ENCODE data around the gene ORAI3.

The ORAI3 gene

GRCh38 chr16:30986129-30986991 lies 37.5 kb downstream of the ORAI3 start:
- H3K9me3 ChIP-seq (ENCODE audit: insufficient read depth, low read depth, low read length) = no peaks in the 10 kb centered on the region
- no peak overlapping the region for H3K27ac ChIP-seq (ENCODE audit: low read depth, low read length)
- WGBS = 95% methylated on average over 29 of the region's 29 CpGs
- H3K27me3 ChIP-seq (ENCODE audit: insufficient read depth, low read length) = no peaks in the 10 kb centered on the region
- no peak overlapping the region for H3K4me3 ChIP-seq (ENCODE audit: low read length)
- H3K9ac ChIP-seq (ENCODE audit: low read depth, low read length) = no peak overlapping the region
- H3K36me3 ChIP-seq (ENCODE audit: insufficient read depth, low read length) = peaks cover 26% of the 10 kb centered on the region
- H3K4me1 ChIP-seq (ENCODE audit: insufficient read depth, low read length) = no peaks in the 10 kb centered on the region

GRCh38 chr16:30987581-30988190 lies 38.8 kb downstream of the ORAI3 start:
- Histone ChIP-seq H3K9ac (ENCODE audit: low read depth, low read length) (no peak overlapping the region), H3K27me3 (ENCODE audit: insufficient read depth, low read length) (no peaks in the 10 kb centered on the region), H3K36me3 (ENCODE audit: insufficient read depth, low read length) (peaks cover 16% of the 10 kb centered on the region), H3K4me1 (ENCODE audit: insufficient read depth, low read length) (no peaks in the 10 kb centered on the region), H3K4me3 (ENCODE audit: low read length) (no peak overlapping the region), H3K27ac (ENCODE audit: low read depth, low read length) (no peak overlapping the region), H3K9me3 (ENCODE audit: insufficient read depth, low read depth, low read length) (no peaks in the 10 kb centered on the region)
- 94% methylated on average over 30 of the region's 30 CpGs for WGBS

GRCh38 chr16:30989469-30990047 lies 40.7 kb downstream of the ORAI3 start:
- Histone ChIP-seq H3K36me3 (ENCODE audit: insufficient read depth, low read length) (peaks cover 1% of the 10 kb centered on the region; the same call in 1 of the 2 replicates), H3K9me3 (ENCODE audit: insufficient read depth, low read depth, low read length) (no peaks in the 10 kb centered on the region), H3K9ac (ENCODE audit: low read depth, low read length) (no peak overlapping the region), H3K4me1 (ENCODE audit: insufficient read depth, low read length) (no peaks in the 10 kb centered on the region), H3K27me3 (ENCODE audit: insufficient read depth, low read length) (no peaks in the 10 kb centered on the region), H3K27ac (ENCODE audit: low read depth, low read length) (no peak overlapping the region), H3K4me3 (ENCODE audit: low read length) (no peak overlapping the region)
- 92% methylated on average over 23 of the region's 23 CpGs for WGBS

GRCh38 chr16:30990105-30990504 lies 41.2 kb downstream of the ORAI3 start:
- no peak overlapping the region for H3K27ac ChIP-seq (ENCODE audit: low read depth, low read length)
- no peaks in the 10 kb centered on the region for H3K27me3 ChIP-seq (ENCODE audit: insufficient read depth, low read length)
- H3K36me3 ChIP-seq (ENCODE audit: insufficient read depth, low read length) = no peaks in the 10 kb centered on the region
- H3K4me3 ChIP-seq (ENCODE audit: low read length) = no peak overlapping the region
- no peaks in the 10 kb centered on the region for H3K4me1 ChIP-seq (ENCODE audit: insufficient read depth, low read length)
- no peaks in the 10 kb centered on the region for H3K9me3 ChIP-seq (ENCODE audit: insufficient read depth, low read depth, low read length)
- no peak overlapping the region for H3K9ac ChIP-seq (ENCODE audit: low read depth, low read length)
- 92% methylated on average over 10 of the region's 12 CpGs for WGBS

GRCh38 chr16:30991052-30991451 lies 42.2 kb downstream of the ORAI3 start:
- peaks cover 1% of the 10 kb centered on the region; the same call in 1 of the 2 replicates for H3K27me3 ChIP-seq (ENCODE audit: insufficient read depth, low read length)
- WGBS = 79% methylated on average over 8 of the region's 8 CpGs
- H3K9me3 ChIP-seq (ENCODE audit: insufficient read depth, low read depth, low read length) = no peaks in the 10 kb centered on the region
- H3K36me3 ChIP-seq (ENCODE audit: insufficient read depth, low read length) = no peaks in the 10 kb centered on the region
- no peak overlapping the region for H3K27ac ChIP-seq (ENCODE audit: low read depth, low read length)
- H3K9ac ChIP-seq (ENCODE audit: low read depth, low read length) = no peak overlapping the region
- no peak overlapping the region for H3K4me3 ChIP-seq (ENCODE audit: low read length)
- 0 out of 2 replicates have a peak, but pooled peaks cover under 1% of the 10 kb centered on the region for H3K4me1 ChIP-seq (ENCODE audit: insufficient read depth, low read length)

GRCh38 chr16:30992276-30992780 lies 43.5 kb downstream of the ORAI3 start:
- Histone ChIP-seq H3K27me3 (ENCODE audit: insufficient read depth, low read length) (peaks cover 7% of the 10 kb centered on the region; the same call in 1 of the 2 replicates), H3K9me3 (ENCODE audit: insufficient read depth, low read depth, low read length) (no peaks in the 10 kb centered on the region), H3K4me1 (ENCODE audit: insufficient read depth, low read length) (0 out of 2 replicates have a peak, but pooled peaks cover 4% of the 10 kb centered on the region), H3K36me3 (ENCODE audit: insufficient read depth, low read length) (no peaks in the 10 kb centered on the region), H3K4me3 (ENCODE audit: low read length) (no peak overlapping the region), H3K9ac (ENCODE audit: low read depth, low read length) (no peak overlapping the region), H3K27ac (ENCODE audit: low read depth, low read length) (no peak overlapping the region)
- WGBS = 95% methylated on average over 21 of the region's 21 CpGs

- WGBS = 91% methylated on average over 27 of the region's 29 CpGs
These were observed 44.3 kb downstream of the ORAI3 start for GRCh38 chr16:30992931-30993816.

GRCh38 chr16:30995927-30996323 lies 47.1 kb downstream of the ORAI3 start:
- Histone ChIP-seq H3K27me3 (ENCODE audit: insufficient read depth, low read length) (peaks cover 13% of the 10 kb centered on the region; the same call in 1 of the 2 replicates), H3K4me3 (ENCODE audit: low read length) (peak overlapping the region; percentile 68), H3K9ac (ENCODE audit: low read depth, low read length) (no peak overlapping the region), H3K4me1 (ENCODE audit: insufficient read depth, low read length) (peaks cover 16% of the 10 kb centered on the region), H3K27ac (ENCODE audit: low read depth, low read length) (no peak overlapping the region), H3K36me3 (ENCODE audit: insufficient read depth, low read length) (no peaks in the 10 kb centered on the region), H3K9me3 (ENCODE audit: insufficient read depth, low read depth, low read length) (no peaks in the 10 kb centered on the region)
- 71% methylated on average over 10 of the region's 11 CpGs for WGBS

More at GRCh38 chr16:30992931-30993816, 44.3 kb downstream of the ORAI3 start:
- Histone ChIP-seq H3K9ac (ENCODE audit: low read depth, low read length) (no peak overlapping the region), H3K27ac (ENCODE audit: low read depth, low read length) (no peak overlapping the region), H3K36me3 (ENCODE audit: insufficient read depth, low read length) (no peaks in the 10 kb centered on the region), H3K27me3 (ENCODE audit: insufficient read depth, low read length) (peaks cover 13% of the 10 kb centered on the region; the same call in 1 of the 2 replicates), H3K9me3 (ENCODE audit: insufficient read depth, low read depth, low read length) (no peaks in the 10 kb centered on the region), H3K4me3 (ENCODE audit: low read length) (no peak overlapping the region), H3K4me1 (ENCODE audit: insufficient read depth, low read length) (peaks cover 10% of the 10 kb centered on the region)

- Histone ChIP-seq H3K27ac (ENCODE audit: low read depth, low read length) (peak overlapping the region; percentile 36; the same call in 1 of the 2 replicates), H3K27me3 (ENCODE audit: insufficient read depth, low read length) (peaks cover 13% of the 10 kb centered on the region; the same call in 1 of the 2 replicates), H3K4me1 (ENCODE audit: insufficient read depth, low read length) (peaks cover 16% of the 10 kb centered on the region), H3K9me3 (ENCODE audit: insufficient read depth, low read depth, low read length) (no peaks in the 10 kb centered on the region), H3K36me3 (ENCODE audit: insufficient read depth, low read length) (no peaks in the 10 kb centered on the region), H3K9ac (ENCODE audit: low read depth, low read length) (peak overlapping the region; percentile 30; the same call in 1 of the 2 replicates), H3K4me3 (ENCODE audit: low read length) (peak overlapping the region; percentile 68)
- 17% methylated on average over 23 of the region's 23 CpGs for WGBS
These were observed 47.6 kb downstream of the ORAI3 start for GRCh38 chr16:30996324-30996984.

Measured in HUES64 (cell line).